GM12878 (cell line): ENCODE data around the gene C5orf15. TPM values are rescaled to one million over a fixed set of nuclear protein-coding genes. Genes with fewer than 3 reads are reported as not detected.
"Not testable (repeated sequence)": the region's sequence is repeated elsewhere in the genome, so short reads cannot be mapped to it uniquely, and the experiment has no call there.

Source experiments
- ATAC-seq: fragments of 200-7000 bp; cut with Tn5 transposase; 3 replicates; pipeline ENCODE4 v1.9.1; 2020; ENCODE audit warnings: mild to moderate bottlenecking, moderate library complexity
- BruUV-seq: library from RNA; stranded (reverse); fragments of 400-500 nt; replicated peaks from 2 replicates; lab custom pipeline; 2021; lab: Mats Ljungman, UMichigan
- CTCF ChIA-PET: fragments of 300-600 bp; sonication (Branson Sonifier 250); formaldehyde crosslinking; extraction: SDS; loops from one replicate; lab custom pipeline; 2021; ENCODE audit warnings: inconsistent platforms; lab: Yijun Ruan, JAX
- POLR2A ChIA-PET: fragments of 350-600 bp; formaldehyde crosslinking; extraction: SDS; loops from one replicate; lab custom pipeline; 2021; ENCODE audit warnings: inconsistent platforms; lab: Charles Lee
- RAD21 ChIA-PET: fragments of 300-600 bp; sonication (Branson Sonifier 250); formaldehyde crosslinking; loops from one replicate; lab custom pipeline; 2023; ENCODE audit warnings: antibody characterized with exemption; ENCODE audit not compliant: unreplicated experiment; lab: Charles Lee
- SMC1A ChIA-PET: fragments of 300-600 bp; sonication (Branson Sonifier 250); formaldehyde crosslinking; loops from one replicate; lab custom pipeline; 2023; ENCODE audit not compliant: unreplicated experiment, uncharacterized antibody; lab: Charles Lee
- DNase-seq: peaks from one replicate; pipeline ENCODE4 v3.0.0-alpha.2; 2011; ENCODE audit warnings: low read depth, low spot score
- FAIRE-seq: peaks from 3 replicates; lab custom pipeline; 2011; peaks lifted over from hg19 to GRCh38; lab: Jason Lieb, UNC
- H2AFZ ChIP-seq: 2 replicates; pipeline ENCODE4 v1.6.0; 2011; ENCODE audit warnings: low read depth, low read length, control low read depth; ENCODE audit not compliant: control insufficient read depth
- H3K27ac ChIP-seq: 2 replicates; pipeline ENCODE4 v1.5.1; 2011; ENCODE audit warnings: control low read depth; ENCODE audit not compliant: control insufficient read depth, insufficient read depth
- H3K27me3 ChIP-seq, 2 experiments: replicated peaks in 1 of 2; 2 replicates each; pipeline versions ENCODE4 v1.6.0 to v1.6.1; 2011; ENCODE audit warnings: low read length in 1 of 2; ENCODE audit not compliant: control insufficient read depth in 2 of 2, insufficient read depth in 2 of 2
- H3K36me3 ChIP-seq, 2 experiments: 2 replicates each; pipeline ENCODE4 v1.5.1; 2011; ENCODE audit warnings: low read length in 1 of 2; ENCODE audit not compliant: control insufficient read depth in 2 of 2, insufficient read depth in 2 of 2
- H3K4me1 ChIP-seq: 2 replicates; pipeline ENCODE4 v1.6.1; 2011; ENCODE audit warnings: mild to moderate bottlenecking, low read length, moderate library complexity, mixed read lengths; ENCODE audit not compliant: control insufficient read depth, insufficient read depth
- H3K4me2 ChIP-seq: 2 replicates; pipeline ENCODE4 v1.6.0; 2011; ENCODE audit warnings: control low read depth; ENCODE audit not compliant: control insufficient read depth, insufficient read depth
- H3K4me3 ChIP-seq: fragments of 200-600 bp; sonication (generic); 2 replicates; pipeline ENCODE4 v1.5.1; 2016
- H3K79me2 ChIP-seq: 2 replicates; pipeline ENCODE4 v1.6.0; 2011; ENCODE audit warnings: low read length; ENCODE audit not compliant: control insufficient read depth, insufficient read depth
- H3K9ac ChIP-seq: 2 replicates; pipeline ENCODE4 v1.8.0; 2011; ENCODE audit warnings: low read length, control low read depth, mixed read lengths; ENCODE audit not compliant: control insufficient read depth, insufficient read depth
- H3K9me3 ChIP-seq: replicated peaks from 3 replicates; pipeline ENCODE4 v1.5.1; 2011; ENCODE audit warnings: mild to moderate bottlenecking, low read length; ENCODE audit not compliant: control insufficient read depth, insufficient read depth
- H4K20me1 ChIP-seq: 2 replicates; pipeline ENCODE4 v1.6.0; 2011; ENCODE audit not compliant: control insufficient read depth, insufficient read depth
- MEF2A ChIP-seq: IDR thresholded peaks from 2 replicates; pipeline ENCODE4 v1.6.1; 2011; ENCODE audit warnings: low read depth, mild to moderate bottlenecking, low read length, moderate library complexity; ENCODE audit not compliant: insufficient read depth
- WGBS: methylation state at CpG from one replicate; pipeline ENCODE4 v1.1.6; 2016; ENCODE audit warnings: low lambda C conversion rate; ENCODE audit not compliant: insufficient replicate concordance, insufficient coverage; ENCODE audit errors: missing lambda C conversion rate; 5-methylcytosine and 5-hydroxymethylcytosine counted together
- in situ Hi-C: fragments of 300-500 bp; cut with MboI; formaldehyde crosslinking; loops from 9 replicates; pipeline ENCODE4 v1.14.3; 2018; ENCODE audit warnings: mixed read lengths
- intact Hi-C: fragments of 100-400 bp; cut with micrococcal nuclease; formaldehyde crosslinking; loops from one replicate; pipeline ENCODE4 v1.14.2; 2022; ENCODE audit not compliant: unreplicated experiment
- polyA plus RNA-seq, 11 experiments: library from polyadenylated mRNA; depleted of rRNA in 4 of 11; unstranded in 6 of 11; stranded (reverse) in 5 of 11; fragments of >200 nt; fragmentation: Nextera tagmentation in 4 of 11; fragmentation: Illumina TruSeq in 1 of 11; extraction: Ambion mirVana in 4 of 11; extraction: Trizol in 1 of 11; gene quantifications; 1 replicate in 1 of 11; 2 replicates in 10 of 11; pipeline versions ENCODE4 v1.2.1 to v1.2.3, GENCODE V29; 2011 to 2016; ENCODE audit warnings: inconsistent platforms in 2 of 11, missing spikeins in 2 of 11, low read depth in 1 of 11
- total RNA-seq, 4 experiments: library from RNA; depleted of rRNA in 3 of 4; stranded (reverse); fragments of >200 nt in 3 of 4; fragmentation: Illumina TruSeq in 1 of 4; extraction: Trizol in 1 of 4; gene quantifications; 2 replicates each; pipeline versions ENCODE4 v1.2.1 to v1.2.3, GENCODE V29; 2013 to 2021
- TF ChIP-seq, protein P1 (sequence below), 3 experiments: IDR thresholded peaks in 2 of 3; conservative IDR thresholded peaks in 1 of 3; 2 replicates each; pipeline ENCODE4 v1.5.1; 2011; ENCODE audit warnings: low read depth in 3 of 3, low read length in 3 of 3, mild to moderate bottlenecking in 3 of 3, control low read depth in 2 of 3, moderate library complexity in 2 of 3, inconsistent platforms in 1 of 3, mixed read lengths in 1 of 3; ENCODE audit not compliant: control insufficient read depth in 2 of 3, insufficient read depth in 1 of 3; ENCODE audit errors: extremely low read depth in 1 of 3
- TF ChIP-seq, protein P2 (sequence below): fragments of 450-650 bp; IDR thresholded peaks from 2 replicates; pipeline ENCODE4 v1.6.1; 2017; ENCODE audit warnings: mild to moderate bottlenecking
- TF ChIP-seq, protein P3 (sequence below): IDR thresholded peaks from 2 replicates; pipeline ENCODE4 v1.6.1; 2012; ENCODE audit warnings: low read depth, low read length, improper control_type of control experiment

C5orf15 gene
- total and polyA plus RNA-seq, 10 of the 15 experiments (the other 5 are each of a cell fraction or from before 2014, with no cell fraction given) = 21.7 to 69.6 (median 46.0) TPM

DNA sequence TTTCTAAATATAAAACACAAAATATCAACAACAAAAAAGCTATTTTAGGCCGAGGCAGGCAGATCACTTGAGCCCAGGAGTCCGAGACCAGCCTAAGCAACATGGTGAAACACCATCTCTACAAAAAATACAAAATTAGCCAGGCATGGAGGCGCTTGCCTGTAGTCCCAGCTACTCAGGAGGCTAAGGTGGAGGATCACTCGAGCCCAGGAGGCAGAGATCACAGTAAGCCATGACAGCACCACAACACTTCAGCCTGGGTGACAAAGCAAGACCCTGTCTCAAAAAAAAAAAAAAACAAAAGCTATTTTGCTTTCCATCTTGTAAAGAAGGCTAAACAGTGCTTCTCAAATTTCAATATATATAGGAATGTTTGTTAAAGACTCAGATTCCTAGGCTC is 11.3 kb downstream of the C5orf15 start (continued):
- TF ChIP-seq, protein P1, sequence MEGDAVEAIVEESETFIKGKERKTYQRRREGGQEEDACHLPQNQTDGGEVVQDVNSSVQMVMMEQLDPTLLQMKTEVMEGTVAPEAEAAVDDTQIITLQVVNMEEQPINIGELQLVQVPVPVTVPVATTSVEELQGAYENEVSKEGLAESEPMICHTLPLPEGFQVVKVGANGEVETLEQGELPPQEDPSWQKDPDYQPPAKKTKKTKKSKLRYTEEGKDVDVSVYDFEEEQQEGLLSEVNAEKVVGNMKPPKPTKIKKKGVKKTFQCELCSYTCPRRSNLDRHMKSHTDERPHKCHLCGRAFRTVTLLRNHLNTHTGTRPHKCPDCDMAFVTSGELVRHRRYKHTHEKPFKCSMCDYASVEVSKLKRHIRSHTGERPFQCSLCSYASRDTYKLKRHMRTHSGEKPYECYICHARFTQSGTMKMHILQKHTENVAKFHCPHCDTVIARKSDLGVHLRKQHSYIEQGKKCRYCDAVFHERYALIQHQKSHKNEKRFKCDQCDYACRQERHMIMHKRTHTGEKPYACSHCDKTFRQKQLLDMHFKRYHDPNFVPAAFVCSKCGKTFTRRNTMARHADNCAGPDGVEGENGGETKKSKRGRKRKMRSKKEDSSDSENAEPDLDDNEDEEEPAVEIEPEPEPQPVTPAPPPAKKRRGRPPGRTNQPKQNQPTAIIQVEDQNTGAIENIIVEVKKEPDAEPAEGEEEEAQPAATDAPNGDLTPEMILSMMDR (IDR thresholded peaks at IDR 0.05 in 2 of 3, conservative IDR thresholded peaks at IDR 0.05 in 1 of 3; ENCODE audit: control insufficient read depth in 2 of 3, extremely low read depth in 1 of 3, insufficient read depth in 1 of 3, low read depth in 3 of 3, low read length in 3 of 3) = no peak
- TF ChIP-seq, protein P2, sequence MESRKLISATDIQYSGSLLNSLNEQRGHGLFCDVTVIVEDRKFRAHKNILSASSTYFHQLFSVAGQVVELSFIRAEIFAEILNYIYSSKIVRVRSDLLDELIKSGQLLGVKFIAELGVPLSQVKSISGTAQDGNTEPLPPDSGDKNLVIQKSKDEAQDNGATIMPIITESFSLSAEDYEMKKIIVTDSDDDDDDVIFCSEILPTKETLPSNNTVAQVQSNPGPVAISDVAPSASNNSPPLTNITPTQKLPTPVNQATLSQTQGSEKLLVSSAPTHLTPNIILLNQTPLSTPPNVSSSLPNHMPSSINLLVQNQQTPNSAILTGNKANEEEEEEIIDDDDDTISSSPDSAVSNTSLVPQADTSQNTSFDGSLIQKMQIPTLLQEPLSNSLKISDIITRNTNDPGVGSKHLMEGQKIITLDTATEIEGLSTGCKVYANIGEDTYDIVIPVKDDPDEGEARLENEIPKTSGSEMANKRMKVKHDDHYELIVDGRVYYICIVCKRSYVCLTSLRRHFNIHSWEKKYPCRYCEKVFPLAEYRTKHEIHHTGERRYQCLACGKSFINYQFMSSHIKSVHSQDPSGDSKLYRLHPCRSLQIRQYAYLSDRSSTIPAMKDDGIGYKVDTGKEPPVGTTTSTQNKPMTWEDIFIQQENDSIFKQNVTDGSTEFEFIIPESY = no peak
- TF ChIP-seq, protein P3, sequence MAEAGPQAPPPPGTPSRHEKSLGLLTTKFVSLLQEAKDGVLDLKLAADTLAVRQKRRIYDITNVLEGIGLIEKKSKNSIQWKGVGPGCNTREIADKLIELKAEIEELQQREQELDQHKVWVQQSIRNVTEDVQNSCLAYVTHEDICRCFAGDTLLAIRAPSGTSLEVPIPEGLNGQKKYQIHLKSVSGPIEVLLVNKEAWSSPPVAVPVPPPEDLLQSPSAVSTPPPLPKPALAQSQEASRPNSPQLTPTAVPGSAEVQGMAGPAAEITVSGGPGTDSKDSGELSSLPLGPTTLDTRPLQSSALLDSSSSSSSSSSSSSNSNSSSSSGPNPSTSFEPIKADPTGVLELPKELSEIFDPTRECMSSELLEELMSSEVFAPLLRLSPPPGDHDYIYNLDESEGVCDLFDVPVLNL = no peak
- no peak for TF ChIP-seq MEF2A

DNA sequence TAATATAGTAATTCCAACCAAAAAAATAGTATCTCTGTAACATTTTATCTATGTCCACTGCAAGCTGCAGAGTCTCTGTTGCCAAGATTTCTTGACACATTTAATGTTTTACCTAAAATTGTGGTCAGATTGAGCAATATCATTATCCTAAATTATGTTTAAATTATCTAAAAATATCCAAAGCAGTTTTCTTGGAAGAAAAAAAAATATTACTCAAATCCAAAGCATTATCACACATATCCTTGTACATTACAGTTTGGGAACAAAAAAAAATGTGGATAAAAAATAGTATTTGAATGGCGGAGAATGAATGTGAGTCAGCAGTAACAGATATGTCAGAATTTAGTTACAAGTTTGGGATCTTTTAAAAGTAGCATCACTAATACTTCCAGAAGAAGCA is 12.2 kb downstream of the C5orf15 start:
- ChIA-PET CTCF (interaction anchor here (1.2 to 2.6 kb wide), 3 partner anchors 9 to 41 kb away, joined by 3 to 8 read pairs (median 7); no protein-coding TSS in a partner anchor), SMC1A (interaction anchor here (2.0 to 3.4 kb wide), 2 partner anchors 10 to 19 kb away, joined by 8 to 20 read pairs; no protein-coding TSS in a partner anchor), POLR2A (interaction anchor here (2.6 to 2.9 kb wide), 2 partner anchors 11 to 13 kb away, joined by 11 to 12 read pairs; partner anchors contain the start of gene C5orf15), RAD21 (interaction anchor here (3.1 kb wide), 1 partner anchor 14 kb away, joined by 19 read pairs; no protein-coding TSS in a partner anchor)
- H3K4me2 ChIP-seq, H4K20me1 ChIP-seq, ATAC-seq, H3K9me3 ChIP-seq, H3K27ac ChIP-seq, H3K9ac ChIP-seq, H3K4me3 ChIP-seq, intact Hi-C loops, H3K79me2 ChIP-seq, FAIRE-seq, H3K27me3 ChIP-seq, BruUV-seq, H2AFZ ChIP-seq, in situ Hi-C loops, DNase-seq: not testable (repeated sequence)
- Histone ChIP-seq H3K4me1 (peaks cover 13% of the 10 kb centered on the region), H3K36me3 (peaks cover 1 to 11% of the 10 kb centered on the region in 2 experiments; a peak in 1 of 4 replicates)
- 96% methylated on average over 1 of the region's 1 CpG for WGBS
